HG03378 (cell line): ENCODE results near the gene RXRA.

Source experiments
- ATAC-seq: cut with Tn5 transposase; IDR thresholded peaks from one replicate; pipeline ENCODE4 v1.9.1; 2021; ENCODE audit warnings: mild to moderate bottlenecking, moderate library complexity; ENCODE audit not compliant: unreplicated experiment

RXRA gene

GRCh38 chr9:134365115-134365596, 38.9 kb downstream of the RXRA start:
- no peak for ATAC-seq

- no peak for ATAC-seq
Observed at GRCh38 chr9:134365791-134366222, 39.6 kb downstream of the RXRA start.

- ATAC-seq = no peak
Observed at GRCh38 chr9:134366223-134367031, 40.2 kb downstream of the RXRA start.

- ATAC-seq = no peak
Observed at GRCh38 chr9:134367061-134367460, 40.8 kb downstream of the RXRA start.

- ATAC-seq = no peak
Observed at GRCh38 chr9:134367791-134368490, 41.7 kb downstream of the RXRA start.

GRCh38 chr9:134368571-134368970, 42.3 kb downstream of the RXRA start:
- no peak for ATAC-seq

- no peak for ATAC-seq
Observed at GRCh38 chr9:134369416-134370212, 43.4 kb downstream of the RXRA start.

- no peak for ATAC-seq
Observed at GRCh38 chr9:134370213-134370492, 43.9 kb downstream of the RXRA start.

GRCh38 chr9:134370638-134371037, 44.4 kb downstream of the RXRA start:
- ATAC-seq = no peak

GRCh38 chr9:134371731-134372130, 45.5 kb downstream of the RXRA start:
- no peak for ATAC-seq

GRCh38 chr9:134372581-134373267, 46.5 kb downstream of the RXRA start:
- no peak for ATAC-seq

GRCh38 chr9:134373269-134373668, 47.0 kb downstream of the RXRA start:
- no peak for ATAC-seq

GRCh38 chr9:134373953-134374300, 47.7 kb downstream of the RXRA start:
- no peak for ATAC-seq

GRCh38 chr9:134374301-134375010, 48.2 kb downstream of the RXRA start:
- no peak for ATAC-seq

- ATAC-seq = no peak
Observed at GRCh38 chr9:134375011-134375390, 48.7 kb downstream of the RXRA start.

- no peak for ATAC-seq
Observed at GRCh38 chr9:134375430-134376385, 49.5 kb downstream of the RXRA start.

- no peak for ATAC-seq
Observed at GRCh38 chr9:134376386-134377142, 50.3 kb downstream of the RXRA start.

GRCh38 chr9:134377143-134377484, 50.9 kb downstream of the RXRA start:
- ATAC-seq = no peak

- ATAC-seq = no peak
Observed at GRCh38 chr9:134377976-134378375, 51.7 kb downstream of the RXRA start.
